HG02571 (cell line): ENCODE results near the gene SLC15A2.
"Not testable (repeated sequence)": the region's sequence is repeated elsewhere in the genome, so short reads cannot be mapped to it uniquely, and the experiment has no call there.

Experiments
- ATAC-seq: cut with Tn5 transposase; IDR thresholded peaks from one replicate; pipeline ENCODE4 v1.9.1; 2021; ENCODE audit warnings: mild to moderate bottlenecking, moderate library complexity; ENCODE audit not compliant: unreplicated experiment

Gene SLC15A2

GRCh38 chr3:121894301-121894990, at the start of gene SLC15A2:
Gene SLC15A2, plus strand, starts transcription at chr3:121894401. Its CDS starts 76 bp downstream, at chr3:121894477.
- ATAC-seq, result no peak

- no peak for ATAC-seq
These were observed 49.3 kb upstream of the SLC15A2 start for GRCh38 chr3:121844892-121845291.

GRCh38 chr3:121852256-121852655, 41.9 kb upstream of the SLC15A2 start:
- ATAC-seq, result no peak

- no peak for ATAC-seq
These were observed 38.6 kb upstream of the SLC15A2 start for GRCh38 chr3:121855555-121855954.

GRCh38 chr3:121857778-121858177, 36.4 kb upstream of the SLC15A2 start:
- not testable (repeated sequence) for ATAC-seq

GRCh38 chr3:121863247-121863646, 31.0 kb upstream of the SLC15A2 start:
- ATAC-seq, result not testable (repeated sequence)

- no peak for ATAC-seq
These were observed 30.4 kb upstream of the SLC15A2 start for GRCh38 chr3:121863801-121864200.

GRCh38 chr3:121869736-121870135, 24.5 kb upstream of the SLC15A2 start:
- ATAC-seq, result no peak

GRCh38 chr3:121870717-121871116, 23.5 kb upstream of the SLC15A2 start:
- no peak for ATAC-seq

GRCh38 chr3:121871430-121871829, 22.8 kb upstream of the SLC15A2 start:
- ATAC-seq, result no peak

- ATAC-seq, result no peak
These were observed 15.8 kb upstream of the SLC15A2 start for GRCh38 chr3:121878411-121878810.

- no peak for ATAC-seq
These were observed 10.7 kb upstream of the SLC15A2 start for GRCh38 chr3:121883507-121883906.

GRCh38 chr3:121885386-121885785, 8.8 kb upstream of the SLC15A2 start:
- no peak for ATAC-seq

- ATAC-seq, result no peak
These were observed 920 bp downstream of the SLC15A2 start for GRCh38 chr3:121895121-121895520.

- no peak for ATAC-seq
These were observed 1.5 kb downstream of the SLC15A2 start for GRCh38 chr3:121895736-121896135.

- ATAC-seq, result no peak
These were observed 2.6 kb downstream of the SLC15A2 start for GRCh38 chr3:121896823-121897222.

GRCh38 chr3:121897296-121897695, 3.1 kb downstream of the SLC15A2 start:
- no peak for ATAC-seq

GRCh38 chr3:121913305-121913990, 19.2 kb downstream of the SLC15A2 start:
- ATAC-seq, result no peak

GRCh38 chr3:121914081-121914998, 20.1 kb downstream of the SLC15A2 start:
- ATAC-seq, result no peak

- ATAC-seq, result no peak
These were observed 22.0 kb downstream of the SLC15A2 start for GRCh38 chr3:121916189-121916588.

GRCh38 chr3:121918779-121919483, 24.7 kb downstream of the SLC15A2 start:
- ATAC-seq, result no peak
